GM18499 (cell line): ENCODE data around the gene PPP2R5E.
"Not testable (repeated sequence)": the region's sequence is repeated elsewhere in the genome, so short reads cannot be mapped to it uniquely, and the experiment has no call there.

Experiments
- ATAC-seq: cut with Tn5 transposase; IDR thresholded peaks from one replicate; pipeline ENCODE4 v1.9.1; 2021; ENCODE audit warnings: moderate number of reproducible peaks; ENCODE audit not compliant: insufficient read depth, unreplicated experiment

Gene PPP2R5E

GRCh38 chr14:63523735-63524426 lies 19.3 kb downstream of the PPP2R5E start:
- no peak for ATAC-seq

GRCh38 chr14:63522511-63522910 lies 20.7 kb downstream of the PPP2R5E start:
- ATAC-seq: not testable (repeated sequence)

- ATAC-seq: no peak
These were observed 25.8 kb downstream of the PPP2R5E start for GRCh38 chr14:63517354-63517753.

GRCh38 chr14:63515240-63515639 lies 27.9 kb downstream of the PPP2R5E start:
- no peak for ATAC-seq

GRCh38 chr14:63513756-63514155 lies 29.4 kb downstream of the PPP2R5E start:
- ATAC-seq: no peak

GRCh38 chr14:63512861-63513260 lies 30.3 kb downstream of the PPP2R5E start:
- no peak for ATAC-seq

- no peak for ATAC-seq
These were observed 32.6 kb downstream of the PPP2R5E start for GRCh38 chr14:63510538-63510937.

- ATAC-seq: no peak
These were observed 35.1 kb downstream of the PPP2R5E start for GRCh38 chr14:63508033-63508432.

- ATAC-seq: no peak
These were observed 38.5 kb downstream of the PPP2R5E start for GRCh38 chr14:63504648-63505047.

GRCh38 chr14:63501429-63501828 lies 41.7 kb downstream of the PPP2R5E start:
- no peak for ATAC-seq

- no peak for ATAC-seq
These were observed 43.4 kb downstream of the PPP2R5E start for GRCh38 chr14:63499701-63500250.

- ATAC-seq: no peak
These were observed 46.3 kb downstream of the PPP2R5E start for GRCh38 chr14:63496837-63497400.

- ATAC-seq: no peak
These were observed 49.9 kb downstream of the PPP2R5E start for GRCh38 chr14:63493246-63493645.

GRCh38 chr14:63492391-63492790 lies 50.8 kb downstream of the PPP2R5E start:
- no peak for ATAC-seq

- ATAC-seq: no peak
These were observed 55.5 kb downstream of the PPP2R5E start for GRCh38 chr14:63487724-63488123.

GRCh38 chr14:63486738-63487137 lies 56.4 kb downstream of the PPP2R5E start:
- ATAC-seq: no peak

GRCh38 chr14:63483315-63483714 lies 59.9 kb downstream of the PPP2R5E start:
- ATAC-seq: no peak

- no peak for ATAC-seq
These were observed 62.6 kb downstream of the PPP2R5E start for GRCh38 chr14:63480599-63480998.

- peak; percentile 33 for ATAC-seq
These were observed 64.7 kb downstream of the PPP2R5E start for GRCh38 chr14:63478437-63478852.

- peak; percentile 74 for ATAC-seq
These were observed 65.2 kb downstream of the PPP2R5E start for GRCh38 chr14:63478010-63478409.

GRCh38 chr14:63477556-63477955 lies 65.6 kb downstream of the PPP2R5E start:
- no peak for ATAC-seq

GRCh38 chr14:63475761-63476160 lies 67.4 kb downstream of the PPP2R5E start:
- ATAC-seq: no peak
